MCF 10A (cell line): ENCODE results near the gene KIAA1549. TPM values are rescaled to one million over a fixed set of nuclear protein-coding genes. Genes with fewer than 3 reads are reported as not detected.

Experiments
- BruUV-seq: library from RNA; stranded (reverse); fragments of 400-500 nt; replicated peaks from 2 replicates; lab custom pipeline; 2021; lab: Mats Ljungman, UMichigan
- CTCF ChIA-PET: fragments of 300-600 bp; sonication (Branson Sonifier 250); formaldehyde crosslinking; extraction: SDS; loops from one replicate; lab custom pipeline; 2021; ENCODE audit warnings: antibody characterized with exemption, inconsistent platforms; lab: Yijun Ruan, JAX
- POLR2A ChIA-PET: fragments of 300-600, 350-650 bp; sonication (Branson Sonifier 250); formaldehyde crosslinking; extraction: SDS; loops from one replicate; lab custom pipeline; 2020; ENCODE audit warnings: antibody characterized with exemption, inconsistent platforms; lab: Yijun Ruan, JAX
- DNase-seq: peaks from one replicate; pipeline ENCODE4 v3.0.0-alpha.2; 2018; ENCODE audit not compliant: unreplicated experiment
- H3K27ac Mint-ChIP-seq: one replicate; pipeline ENCODE4 v1.8.0; 2022; ENCODE audit warnings: mild to moderate bottlenecking, low read depth, mixed read lengths; ENCODE audit not compliant: unreplicated experiment
- H3K27me3 Mint-ChIP-seq: one replicate; pipeline ENCODE4 v1.8.0; 2022; ENCODE audit warnings: mixed read lengths; ENCODE audit not compliant: insufficient read depth, unreplicated experiment
- H3K36me3 Mint-ChIP-seq: one replicate; pipeline ENCODE4 v1.8.0; 2022; ENCODE audit warnings: mild to moderate bottlenecking, moderate library complexity, mixed read lengths; ENCODE audit not compliant: insufficient read depth, unreplicated experiment
- H3K4me1 Mint-ChIP-seq: one replicate; pipeline ENCODE4 v1.8.0; 2022; ENCODE audit warnings: mixed read lengths; ENCODE audit not compliant: insufficient read depth, unreplicated experiment
- H3K4me3 Mint-ChIP-seq: one replicate; pipeline ENCODE4 v1.8.0; 2022; ENCODE audit warnings: mild to moderate bottlenecking, moderate library complexity, mixed read lengths; ENCODE audit not compliant: unreplicated experiment
- H3K9me3 Mint-ChIP-seq: one replicate; pipeline ENCODE4 v1.8.0; 2022; ENCODE audit warnings: mixed read lengths; ENCODE audit not compliant: unreplicated experiment
- intact Hi-C: fragments of 100-400 bp; cut with micrococcal nuclease; formaldehyde crosslinking; loops from 2 replicates; pipeline ENCODE4 v1.14.1; 2022
- total RNA-seq: library from RNA; stranded (reverse); gene quantifications from 2 replicates; pipeline ENCODE4 v1.2.3, GENCODE V29; 2022
- TF ChIP-seq, protein P1 (sequence below): fragments of 200-600 bp; IDR thresholded peaks from one replicate; pipeline ENCODE4 v1.8.0; 2022; ENCODE audit warnings: antibody characterized with exemption, mild to moderate bottlenecking; ENCODE audit not compliant: unreplicated experiment

Gene KIAA1549
- total RNA-seq, 1 experiment from 2014 or later = 7.1 TPM

GRCh38 chr7:138842111-138842510, 139.1 kb downstream of the KIAA1549 start:
- H3K27me3 Mint-ChIP-seq = no peaks in the 10 kb centered on the region
- no TSS peak for BruUV-seq
- POLR2A ChIA-PET = interaction anchor here (0.5 kb wide), 1 partner anchor 116 kb away, joined by 4 read pairs; no protein-coding TSS in a partner anchor
- no peak overlapping the region for H3K27ac Mint-ChIP-seq
- CTCF ChIA-PET = interaction anchor here (0.7 to 0.9 kb wide), 2 partner anchors 233 to 1236 kb away, joined by 3 read pairs; no protein-coding TSS in a partner anchor
- H3K36me3 Mint-ChIP-seq = peaks cover 18% of the 10 kb centered on the region
- peak; percentile 70 for DNase-seq
- H3K4me1 Mint-ChIP-seq = no peaks in the 10 kb centered on the region
- TF ChIP-seq, protein P1, sequence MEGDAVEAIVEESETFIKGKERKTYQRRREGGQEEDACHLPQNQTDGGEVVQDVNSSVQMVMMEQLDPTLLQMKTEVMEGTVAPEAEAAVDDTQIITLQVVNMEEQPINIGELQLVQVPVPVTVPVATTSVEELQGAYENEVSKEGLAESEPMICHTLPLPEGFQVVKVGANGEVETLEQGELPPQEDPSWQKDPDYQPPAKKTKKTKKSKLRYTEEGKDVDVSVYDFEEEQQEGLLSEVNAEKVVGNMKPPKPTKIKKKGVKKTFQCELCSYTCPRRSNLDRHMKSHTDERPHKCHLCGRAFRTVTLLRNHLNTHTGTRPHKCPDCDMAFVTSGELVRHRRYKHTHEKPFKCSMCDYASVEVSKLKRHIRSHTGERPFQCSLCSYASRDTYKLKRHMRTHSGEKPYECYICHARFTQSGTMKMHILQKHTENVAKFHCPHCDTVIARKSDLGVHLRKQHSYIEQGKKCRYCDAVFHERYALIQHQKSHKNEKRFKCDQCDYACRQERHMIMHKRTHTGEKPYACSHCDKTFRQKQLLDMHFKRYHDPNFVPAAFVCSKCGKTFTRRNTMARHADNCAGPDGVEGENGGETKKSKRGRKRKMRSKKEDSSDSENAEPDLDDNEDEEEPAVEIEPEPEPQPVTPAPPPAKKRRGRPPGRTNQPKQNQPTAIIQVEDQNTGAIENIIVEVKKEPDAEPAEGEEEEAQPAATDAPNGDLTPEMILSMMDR = no peak
- no peaks in the 10 kb centered on the region for H3K9me3 Mint-ChIP-seq
- intact Hi-C loops = no loop called here
- no peak overlapping the region for H3K4me3 Mint-ChIP-seq

- no TSS peak for BruUV-seq
- Mint-ChIP-seq H3K9me3 (no peaks in the 10 kb centered on the region), H3K27ac (no peak overlapping the region)
These were observed 143.0 kb downstream of the KIAA1549 start for GRCh38 chr7:138838166-138838565.

DNA sequence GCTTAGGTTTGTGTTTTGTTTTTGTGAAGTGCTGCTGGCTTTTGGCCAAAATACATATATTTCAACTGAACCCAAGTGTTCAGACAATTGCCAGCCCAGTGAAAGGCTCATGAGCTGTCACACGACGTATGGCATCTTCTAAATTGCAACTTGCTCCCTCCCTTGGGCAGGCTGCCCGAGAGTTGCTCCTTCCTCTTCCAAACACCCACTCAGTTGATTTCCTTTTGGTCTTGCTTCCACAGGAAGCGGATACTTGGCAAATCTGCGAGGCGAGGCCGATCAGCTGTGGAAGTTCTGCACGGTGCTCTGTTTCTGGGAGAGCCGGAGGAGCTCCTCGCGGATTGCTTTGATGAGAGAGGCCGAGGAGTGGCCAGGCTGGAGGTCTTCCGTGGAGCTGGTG, 143.6 kb downstream of the KIAA1549 start:
- H3K4me3 Mint-ChIP-seq = no peak overlapping the region
- POLR2A ChIA-PET = no interaction called here
- intact Hi-C loops = no loop called here
- no peak overlapping the region for H3K27ac Mint-ChIP-seq
- peaks cover 12% of the 10 kb centered on the region for H3K36me3 Mint-ChIP-seq
- no peak for DNase-seq
- no peaks in the 10 kb centered on the region for H3K27me3 Mint-ChIP-seq
- no TSS peak for BruUV-seq
- no peaks in the 10 kb centered on the region for H3K9me3 Mint-ChIP-seq
- TF ChIP-seq, protein P1 = no peak
- no peaks in the 10 kb centered on the region for H3K4me1 Mint-ChIP-seq
- CTCF ChIA-PET = interaction anchor here (0.6 to 1.0 kb wide), 2 partner anchors 14 to 115 kb away, joined by 3 read pairs; no protein-coding TSS in a partner anchor

More at GRCh38 chr7:138838166-138838565, 143.0 kb downstream of the KIAA1549 start:
- ChIA-PET POLR2A (no interaction called here), CTCF (interaction anchor here (0.6 kb wide), 2 partner anchors 115 to 141 kb away, joined by 3 read pairs; no protein-coding TSS in a partner anchor)
- DNase-seq = no peak
- H3K27me3 Mint-ChIP-seq = no peaks in the 10 kb centered on the region
- intact Hi-C loops = no loop called here
- H3K4me3 Mint-ChIP-seq = no peak overlapping the region
- TF ChIP-seq, protein P1 = no peak
- peaks cover 14% of the 10 kb centered on the region for H3K36me3 Mint-ChIP-seq
- no peaks in the 10 kb centered on the region for H3K4me1 Mint-ChIP-seq

GRCh38 chr7:138835087-138835486, 146.1 kb downstream of the KIAA1549 start:
- Mint-ChIP-seq H3K9me3 (no peaks in the 10 kb centered on the region), H3K4me3 (no peak overlapping the region), H3K36me3 (peaks cover 10% of the 10 kb centered on the region), H3K27ac (no peak overlapping the region), H3K27me3 (no peaks in the 10 kb centered on the region), H3K4me1 (no peaks in the 10 kb centered on the region)
- no peak for DNase-seq
- ChIA-PET CTCF (no interaction called here), POLR2A (no interaction called here)
- no TSS peak for BruUV-seq
- intact Hi-C loops = no loop called here
- TF ChIP-seq, protein P1 = no peak
